Activated CD4-positive, alpha-beta T cell treated with anti-CD3 and anti-CD28 coated beads, Interleukin-2, amount 10 ng/mL, durations not matched to agents 24 days and 14 days (primary cell): ENCODE measurements around the gene SH2D7. TPM values are rescaled to one million over a fixed set of nuclear protein-coding genes. Genes with fewer than 3 reads are reported as not detected.

Experiments
- total RNA-seq: library from RNA; stranded (reverse); gene quantifications from 2 replicates; pipeline ENCODE4 v1.2.3, GENCODE V29; 2022

SH2D7 gene
- total RNA-seq, 1 donor from 2014 or later = not detected

Other genes starting within 250 kb of the SH2D7 start
- gene TBC1D2B, start 14.8 kb upstream of the SH2D7 start, total RNA-seq = 56.8 and 62.3 TPM in 2 replicates
- gene CIB2, start 38.9 kb downstream of the SH2D7 start, total RNA-seq = 1.2 and 1.5 TPM in 2 replicates
- 165 and 169 TPM in 2 replicates for gene IDH3A, start 56.8 kb downstream of the SH2D7 start, total RNA-seq
- not detected in 2 replicates for gene ACSBG1, start 142.0 kb downstream of the SH2D7 start, total RNA-seq
- 74.1 and 75.9 TPM in 2 replicates for gene DNAJA4, start 172.0 kb downstream of the SH2D7 start, total RNA-seq
- 57.6 and 62.2 TPM in 2 replicates for gene SKIC8, start 207.0 kb downstream of the SH2D7 start, total RNA-seq
- not detected in 2 replicates for gene CRABP1, start 247.8 kb downstream of the SH2D7 start, total RNA-seq